ENCODE results near the gene ALDH1B1. TPM values are rescaled to one million over a fixed set of nuclear protein-coding genes. Genes with fewer than 3 reads are reported as not detected.
A peak's percentile ranks its signal among the peaks of the same experiment; 100 is the strongest.

The ALDH1B1 gene
- 20.2 TPM for polyA plus RNA-seq (ENCODE audit: insufficient read length)

GRCh38 chr9:38392235-38393127 is at the start of gene ALDH1B1:
Gene ALDH1B1 (plus strand): TSS chr9:38392702. CDS start chr9:38395749, 3,047 bp downstream.
- DNase-seq (ENCODE audit: low read depth), result peak; percentile 61

- no peak for DNase-seq (ENCODE audit: low read depth)
Measured at GRCh38 chr9:38343037-38343436, 49.5 kb upstream of the ALDH1B1 start.

GRCh38 chr9:38343552-38343951 is 49.0 kb upstream of the ALDH1B1 start:
- DNase-seq (ENCODE audit: low read depth), result no peak

GRCh38 chr9:38344566-38345324 is 47.8 kb upstream of the ALDH1B1 start:
- no peak for DNase-seq (ENCODE audit: low read depth)

GRCh38 chr9:38345851-38346755 is 46.4 kb upstream of the ALDH1B1 start:
- DNase-seq (ENCODE audit: low read depth), result no peak

- DNase-seq (ENCODE audit: low read depth), result no peak
Measured at GRCh38 chr9:38346811-38347210, 45.7 kb upstream of the ALDH1B1 start.

GRCh38 chr9:38347271-38347671 is 45.2 kb upstream of the ALDH1B1 start:
- DNase-seq (ENCODE audit: low read depth), result no peak

- no peak for DNase-seq (ENCODE audit: low read depth)
Measured at GRCh38 chr9:38347946-38348345, 44.6 kb upstream of the ALDH1B1 start.

- no peak for DNase-seq (ENCODE audit: low read depth)
Measured at GRCh38 chr9:38350529-38350928, 42.0 kb upstream of the ALDH1B1 start.

GRCh38 chr9:38352530-38353328 is 39.8 kb upstream of the ALDH1B1 start:
- DNase-seq (ENCODE audit: low read depth), result no peak

GRCh38 chr9:38355115-38355514 is 37.4 kb upstream of the ALDH1B1 start:
- no peak for DNase-seq (ENCODE audit: low read depth)

GRCh38 chr9:38355517-38356120 is 36.9 kb upstream of the ALDH1B1 start:
- DNase-seq (ENCODE audit: low read depth), result no peak

- DNase-seq (ENCODE audit: low read depth), result no peak
Measured at GRCh38 chr9:38356851-38357250, 35.7 kb upstream of the ALDH1B1 start.

GRCh38 chr9:38357350-38358114 is 35.0 kb upstream of the ALDH1B1 start:
- no peak for DNase-seq (ENCODE audit: low read depth)

GRCh38 chr9:38358390-38359296 is 33.9 kb upstream of the ALDH1B1 start:
- no peak for DNase-seq (ENCODE audit: low read depth)

GRCh38 chr9:38359297-38359653 is 33.2 kb upstream of the ALDH1B1 start:
- DNase-seq (ENCODE audit: low read depth), result no peak

GRCh38 chr9:38359689-38360385 is 32.7 kb upstream of the ALDH1B1 start:
- no peak for DNase-seq (ENCODE audit: low read depth)
